ENCODE data around the gene KLHDC8A. TPM values are rescaled to one million over a fixed set of nuclear protein-coding genes. Genes with fewer than 3 reads are reported as not detected.

The KLHDC8A gene
- total RNA-seq, 1 donor from 2014 or later: 46.7 TPM

DNA sequence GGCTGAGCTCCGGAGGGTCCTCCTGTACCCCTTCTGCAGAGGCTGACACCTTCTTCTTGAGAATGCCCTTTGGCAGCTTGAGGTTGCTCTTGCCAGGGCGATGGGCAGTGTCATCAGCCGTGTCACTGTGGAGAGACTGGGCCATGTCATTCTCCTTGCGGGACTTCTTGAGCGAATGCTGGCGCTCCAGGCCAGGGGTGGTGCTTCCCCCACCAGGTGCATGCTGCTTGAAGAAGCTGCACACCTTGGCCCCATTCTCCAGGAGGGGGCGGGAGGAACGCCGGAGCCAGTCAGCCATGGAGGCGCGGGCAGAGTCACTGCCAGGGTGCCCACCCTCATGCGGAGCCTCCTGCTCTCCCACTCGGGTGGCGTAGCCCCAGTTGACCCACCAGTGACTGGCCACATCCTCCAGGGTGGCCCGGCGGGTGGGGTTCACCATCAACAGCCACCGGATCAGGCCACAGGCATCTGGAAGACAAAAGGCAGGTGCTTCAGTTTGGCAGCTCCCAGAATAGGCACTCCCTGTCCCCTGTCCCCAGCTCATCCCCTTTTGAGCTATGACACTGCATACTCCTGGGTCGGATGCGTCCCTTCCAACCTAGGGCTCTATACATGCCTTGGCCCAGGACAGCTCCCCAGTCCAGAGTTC, 52.6 kb downstream of the KLHDC8A start:
- peaks cover 27% of the 10 kb centered on the region for H3K36me3 Mint-ChIP-seq (ENCODE audit: low read depth)
- H3K27me3 Mint-ChIP-seq (ENCODE audit: low read depth): no peaks in the 10 kb centered on the region
- no peak for DNase-seq (ENCODE audit: low read depth, low spot score)
- TF ChIP-seq, protein P1, sequence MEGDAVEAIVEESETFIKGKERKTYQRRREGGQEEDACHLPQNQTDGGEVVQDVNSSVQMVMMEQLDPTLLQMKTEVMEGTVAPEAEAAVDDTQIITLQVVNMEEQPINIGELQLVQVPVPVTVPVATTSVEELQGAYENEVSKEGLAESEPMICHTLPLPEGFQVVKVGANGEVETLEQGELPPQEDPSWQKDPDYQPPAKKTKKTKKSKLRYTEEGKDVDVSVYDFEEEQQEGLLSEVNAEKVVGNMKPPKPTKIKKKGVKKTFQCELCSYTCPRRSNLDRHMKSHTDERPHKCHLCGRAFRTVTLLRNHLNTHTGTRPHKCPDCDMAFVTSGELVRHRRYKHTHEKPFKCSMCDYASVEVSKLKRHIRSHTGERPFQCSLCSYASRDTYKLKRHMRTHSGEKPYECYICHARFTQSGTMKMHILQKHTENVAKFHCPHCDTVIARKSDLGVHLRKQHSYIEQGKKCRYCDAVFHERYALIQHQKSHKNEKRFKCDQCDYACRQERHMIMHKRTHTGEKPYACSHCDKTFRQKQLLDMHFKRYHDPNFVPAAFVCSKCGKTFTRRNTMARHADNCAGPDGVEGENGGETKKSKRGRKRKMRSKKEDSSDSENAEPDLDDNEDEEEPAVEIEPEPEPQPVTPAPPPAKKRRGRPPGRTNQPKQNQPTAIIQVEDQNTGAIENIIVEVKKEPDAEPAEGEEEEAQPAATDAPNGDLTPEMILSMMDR (conservative IDR thresholded peaks at IDR 0.05): no peak
- peaks cover 40% of the 10 kb centered on the region for H3K4me1 Mint-ChIP-seq
- no peaks in the 10 kb centered on the region for H3K9me3 Mint-ChIP-seq
- no peak overlapping the region for H3K4me3 Mint-ChIP-seq
- peak overlapping the region; percentile 37 for H3K27ac Mint-ChIP-seq (ENCODE audit: unreplicated experiment)

GRCh38 chr1:205303247-205303888, 53.4 kb downstream of the KLHDC8A start:
- H3K4me1 Mint-ChIP-seq: peaks cover 46% of the 10 kb centered on the region
- TF ChIP-seq, protein P1 (conservative IDR thresholded peaks at IDR 0.05): no peak
- H3K9me3 Mint-ChIP-seq: no peaks in the 10 kb centered on the region
- no peak for DNase-seq (ENCODE audit: low read depth, low spot score)
- H3K27me3 Mint-ChIP-seq (ENCODE audit: low read depth): no peaks in the 10 kb centered on the region
- no peak overlapping the region for H3K4me3 Mint-ChIP-seq
- H3K36me3 Mint-ChIP-seq (ENCODE audit: low read depth): peaks cover 24% of the 10 kb centered on the region
- no peak overlapping the region for H3K27ac Mint-ChIP-seq (ENCODE audit: unreplicated experiment)

DNA sequence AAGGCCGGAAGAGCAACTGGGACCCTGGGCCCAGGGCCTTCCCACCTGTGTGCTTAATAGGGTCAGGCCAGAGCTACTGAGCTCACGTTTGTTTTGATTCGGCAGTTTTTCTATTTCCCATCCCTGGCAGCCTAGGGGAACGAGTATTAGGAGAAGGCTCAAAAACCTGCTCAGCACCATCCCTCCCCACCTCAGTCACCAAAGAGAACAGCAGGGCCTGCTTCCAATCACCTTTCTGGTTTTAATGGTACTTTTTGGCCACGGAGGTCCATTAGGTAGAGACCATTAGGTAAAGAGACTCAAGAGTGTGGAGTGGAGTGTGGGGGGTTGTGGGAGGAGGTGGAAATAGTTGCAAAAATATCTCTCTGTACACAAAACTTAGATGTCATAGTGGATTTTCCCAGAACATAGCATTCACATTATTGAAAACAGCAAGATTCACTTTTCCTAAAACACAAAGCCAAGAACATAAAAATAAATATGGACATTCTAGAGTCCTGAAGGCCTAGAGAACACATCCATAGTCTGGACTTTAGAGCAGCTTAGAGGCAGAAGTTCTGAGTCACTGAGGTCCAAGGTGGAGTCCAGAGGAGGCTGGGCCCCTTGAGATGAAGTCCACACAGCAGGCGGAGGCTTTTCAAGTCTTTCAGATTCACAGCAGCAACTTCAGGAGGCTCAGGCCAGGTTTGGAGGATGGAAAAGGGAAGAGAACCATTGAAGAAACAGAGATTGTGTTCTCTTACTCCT, 54.7 kb downstream of the KLHDC8A start:
- H3K27me3 Mint-ChIP-seq (ENCODE audit: low read depth): no peaks in the 10 kb centered on the region

DNA sequence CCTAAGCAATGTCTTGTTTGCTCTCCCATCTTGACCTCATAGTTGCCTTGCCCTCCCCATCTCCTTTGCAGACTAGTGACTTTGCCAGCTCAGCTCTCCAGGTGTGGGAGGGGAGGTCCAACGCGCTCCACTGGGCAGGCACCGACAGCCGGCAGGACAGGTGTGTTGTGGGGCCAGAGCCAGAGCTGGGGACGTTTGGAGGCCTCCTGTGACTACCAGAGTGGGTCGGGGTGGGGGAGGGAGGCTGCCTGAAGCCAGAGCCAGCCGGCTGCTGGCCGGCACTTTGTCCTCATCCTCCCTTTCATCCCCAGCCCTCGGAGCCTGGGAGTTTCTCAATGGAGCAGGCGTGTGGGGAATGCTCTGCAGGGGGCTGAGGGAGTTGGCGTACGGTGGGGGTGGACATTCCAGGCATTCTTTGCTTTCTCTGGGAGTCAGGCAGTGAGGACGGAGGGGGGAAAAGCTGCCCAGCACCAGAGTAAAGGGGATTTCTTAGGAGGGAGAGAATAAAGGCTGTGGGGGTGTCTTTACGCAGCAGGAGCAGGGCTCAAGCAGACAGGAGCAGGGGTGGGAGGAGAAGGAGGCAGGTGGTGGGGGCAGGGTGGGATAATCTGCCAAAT, 55.4 kb downstream of the KLHDC8A start:
- Mint-ChIP-seq H3K9me3 (no peaks in the 10 kb centered on the region), H3K4me3 (peak overlapping the region; percentile 79), H3K4me1 (peaks cover 62% of the 10 kb centered on the region), H3K27me3 (ENCODE audit: low read depth) (no peaks in the 10 kb centered on the region), H3K27ac (ENCODE audit: unreplicated experiment) (peak overlapping the region; percentile 98), H3K36me3 (ENCODE audit: low read depth) (peaks cover 13% of the 10 kb centered on the region)
- TF ChIP-seq, protein P1 (conservative IDR thresholded peaks at IDR 0.05): no peak
- peak; percentile 61 for DNase-seq (ENCODE audit: low read depth, low spot score)

More for the DNA sequence above, 54.7 kb downstream of the KLHDC8A start:
- H3K27ac Mint-ChIP-seq (ENCODE audit: unreplicated experiment): peak overlapping the region; percentile 98
- peaks cover 16% of the 10 kb centered on the region for H3K36me3 Mint-ChIP-seq (ENCODE audit: low read depth)
- no peak for DNase-seq (ENCODE audit: low read depth, low spot score)
- TF ChIP-seq, protein P1 (conservative IDR thresholded peaks at IDR 0.05): no peak
- peak overlapping the region; percentile 79 for H3K4me3 Mint-ChIP-seq
- H3K4me1 Mint-ChIP-seq: peaks cover 60% of the 10 kb centered on the region
- H3K9me3 Mint-ChIP-seq: no peaks in the 10 kb centered on the region

DNA sequence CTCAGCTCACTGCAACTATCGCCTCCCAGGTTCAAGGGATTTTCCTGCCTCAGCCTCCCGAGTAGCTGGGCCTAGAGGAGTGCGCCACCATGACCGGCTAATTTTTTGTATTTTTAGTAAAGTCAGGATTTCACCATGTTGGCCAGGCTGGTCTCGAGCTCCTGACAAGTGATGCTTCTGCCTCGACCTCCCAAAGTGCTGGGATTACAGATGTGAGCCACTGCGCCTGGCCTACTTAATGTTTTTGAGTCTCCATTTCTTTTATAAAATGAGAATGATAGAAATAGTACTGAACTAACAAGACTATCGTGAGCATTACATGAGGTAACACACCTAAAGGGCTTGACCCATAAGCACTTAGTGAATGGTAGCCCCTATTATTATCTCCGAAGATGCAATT, 56.6 kb downstream of the KLHDC8A start:
- Mint-ChIP-seq H3K27ac (ENCODE audit: unreplicated experiment) (peak overlapping the region; percentile 98), H3K27me3 (ENCODE audit: low read depth) (no peaks in the 10 kb centered on the region), H3K9me3 (no peaks in the 10 kb centered on the region), H3K4me3 (peak overlapping the region; percentile 79), H3K4me1 (peaks cover 72% of the 10 kb centered on the region), H3K36me3 (ENCODE audit: low read depth) (peaks cover 10% of the 10 kb centered on the region)
- TF ChIP-seq, protein P1 (conservative IDR thresholded peaks at IDR 0.05): no peak
- DNase-seq (ENCODE audit: low read depth, low spot score): no peak

All from neural crest cell (in vitro differentiated cells).